ENCODE measurements around the gene TCEA3. TPM values are rescaled to one million over a fixed set of nuclear protein-coding genes. Genes with fewer than 3 reads are reported as not detected.

TCEA3 gene
- total RNA-seq, 2 donors from 2014 or later: 110 to 140 TPM

DNA sequence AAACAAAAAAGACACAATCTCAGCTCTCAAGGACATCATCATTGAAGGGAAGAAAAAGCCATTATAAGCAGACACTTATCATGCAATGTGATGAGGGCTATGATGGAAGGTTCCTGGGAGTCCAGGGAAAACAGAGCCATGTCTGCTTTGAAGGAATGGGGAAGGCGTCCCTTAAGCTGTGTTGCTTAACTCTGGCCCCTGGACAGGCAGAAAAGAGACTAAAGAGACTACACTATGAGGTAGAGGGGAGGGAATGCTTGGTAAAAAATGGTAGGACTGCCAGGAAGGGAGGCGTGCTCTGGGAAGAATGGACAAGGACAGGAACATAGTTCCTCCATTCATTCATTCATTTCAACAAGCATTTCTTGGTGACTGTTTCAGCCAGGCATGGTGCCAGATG is 38.2 kb upstream of the TCEA3 start:
- Histone ChIP-seq H3K36me3 (replicated peaks in 1 of 2; ENCODE audit: insufficient read depth in 1 of 2, low read depth in 2 of 2) (no peaks in the 10 kb centered on the region), H3K27me3 (no peaks in the 10 kb centered on the region), H3K27ac (no peak overlapping the region), H3K4me1 (no peaks in the 10 kb centered on the region), H3K4me3 (no peak overlapping the region), H3K9me3 (no peaks in the 10 kb centered on the region)
- 94 to 97% methylated on average over 2 of the region's 2 CpGs for WGBS, 2 donors
- TF ChIP-seq, protein P1, sequence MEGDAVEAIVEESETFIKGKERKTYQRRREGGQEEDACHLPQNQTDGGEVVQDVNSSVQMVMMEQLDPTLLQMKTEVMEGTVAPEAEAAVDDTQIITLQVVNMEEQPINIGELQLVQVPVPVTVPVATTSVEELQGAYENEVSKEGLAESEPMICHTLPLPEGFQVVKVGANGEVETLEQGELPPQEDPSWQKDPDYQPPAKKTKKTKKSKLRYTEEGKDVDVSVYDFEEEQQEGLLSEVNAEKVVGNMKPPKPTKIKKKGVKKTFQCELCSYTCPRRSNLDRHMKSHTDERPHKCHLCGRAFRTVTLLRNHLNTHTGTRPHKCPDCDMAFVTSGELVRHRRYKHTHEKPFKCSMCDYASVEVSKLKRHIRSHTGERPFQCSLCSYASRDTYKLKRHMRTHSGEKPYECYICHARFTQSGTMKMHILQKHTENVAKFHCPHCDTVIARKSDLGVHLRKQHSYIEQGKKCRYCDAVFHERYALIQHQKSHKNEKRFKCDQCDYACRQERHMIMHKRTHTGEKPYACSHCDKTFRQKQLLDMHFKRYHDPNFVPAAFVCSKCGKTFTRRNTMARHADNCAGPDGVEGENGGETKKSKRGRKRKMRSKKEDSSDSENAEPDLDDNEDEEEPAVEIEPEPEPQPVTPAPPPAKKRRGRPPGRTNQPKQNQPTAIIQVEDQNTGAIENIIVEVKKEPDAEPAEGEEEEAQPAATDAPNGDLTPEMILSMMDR (IDR thresholded peaks at IDR 0.05): no peak
- TF ChIP-seq POLR2A (IDR thresholded peaks at IDR 0.05): no peak
- DNase-seq (no peak), ATAC-seq (no peak)
- intact Hi-C loops (cut with DNase I): no loop called here

DNA sequence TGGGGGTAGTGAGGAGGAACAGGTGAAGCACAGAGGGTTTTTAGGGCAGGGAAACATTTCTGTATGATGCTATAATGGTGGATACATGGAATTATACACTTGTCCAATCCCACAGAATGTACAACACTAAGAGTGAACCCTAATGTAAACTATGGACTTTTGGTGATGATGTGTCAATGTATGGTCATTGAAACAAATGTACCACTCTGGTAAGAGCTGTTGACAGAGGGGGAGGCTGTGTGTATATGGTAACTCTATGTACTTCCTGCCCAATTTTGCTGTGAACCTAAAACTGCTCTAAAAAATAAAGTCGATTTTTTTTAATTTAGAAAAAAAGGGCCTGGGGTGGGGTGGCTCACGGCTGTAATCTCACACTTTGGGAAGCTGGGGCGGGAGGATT is 36.5 kb upstream of the TCEA3 start:
- Histone ChIP-seq H3K4me1 (no peaks in the 10 kb centered on the region), H3K27ac (no peak overlapping the region), H3K36me3 (replicated peaks in 1 of 2; ENCODE audit: insufficient read depth in 1 of 2, low read depth in 2 of 2) (no peaks in the 10 kb centered on the region), H3K4me3 (no peak overlapping the region), H3K9me3 (no peaks in the 10 kb centered on the region), H3K27me3 (no peaks in the 10 kb centered on the region)
- 82 to 85% methylated on average over 3 of the region's 3 CpGs for WGBS, 2 donors
- ATAC-seq (no peak), DNase-seq (no peak)
- intact Hi-C loops (cut with DNase I): no loop called here
- no peak for TF ChIP-seq POLR2A (IDR thresholded peaks at IDR 0.05)
- TF ChIP-seq, protein P1 (IDR thresholded peaks at IDR 0.05): no peak

DNA sequence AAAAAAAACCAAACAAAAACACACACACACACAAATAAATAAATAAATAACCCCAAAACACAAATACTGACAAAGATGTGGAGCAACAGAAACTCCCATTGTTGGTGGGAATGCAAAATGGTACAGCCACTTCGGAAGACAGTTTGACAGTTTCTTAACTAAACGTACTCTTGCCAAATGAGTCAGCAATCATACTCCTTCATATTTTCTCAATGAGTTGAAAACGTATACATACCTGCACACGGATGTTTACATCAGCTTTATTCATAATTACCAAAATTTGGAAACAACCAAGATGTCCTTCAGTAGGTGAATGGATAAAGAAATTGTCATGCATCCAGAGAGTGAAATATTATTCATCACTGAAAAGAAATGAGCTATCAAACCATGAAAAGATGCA is 36.0 kb upstream of the TCEA3 start:
- no peaks in the 10 kb centered on the region for H3K36me3 ChIP-seq (replicated peaks in 1 of 2; ENCODE audit: insufficient read depth in 1 of 2, low read depth in 2 of 2)
- TF ChIP-seq POLR2A (IDR thresholded peaks at IDR 0.05): no peak
- TF ChIP-seq, protein P1 (IDR thresholded peaks at IDR 0.05): no peak
- no peak for ATAC-seq
- no peaks in the 10 kb centered on the region for H3K4me1 ChIP-seq
- H3K27me3 ChIP-seq: no peaks in the 10 kb centered on the region
- 81 to 88% methylated on average over 4 of the region's 4 CpGs for WGBS, 2 donors
- no peak overlapping the region for H3K4me3 ChIP-seq
- DNase-seq: no peak
- H3K9me3 ChIP-seq: no peaks in the 10 kb centered on the region
- no peak overlapping the region for H3K27ac ChIP-seq
- intact Hi-C loops (cut with DNase I): no loop called here

DNA sequence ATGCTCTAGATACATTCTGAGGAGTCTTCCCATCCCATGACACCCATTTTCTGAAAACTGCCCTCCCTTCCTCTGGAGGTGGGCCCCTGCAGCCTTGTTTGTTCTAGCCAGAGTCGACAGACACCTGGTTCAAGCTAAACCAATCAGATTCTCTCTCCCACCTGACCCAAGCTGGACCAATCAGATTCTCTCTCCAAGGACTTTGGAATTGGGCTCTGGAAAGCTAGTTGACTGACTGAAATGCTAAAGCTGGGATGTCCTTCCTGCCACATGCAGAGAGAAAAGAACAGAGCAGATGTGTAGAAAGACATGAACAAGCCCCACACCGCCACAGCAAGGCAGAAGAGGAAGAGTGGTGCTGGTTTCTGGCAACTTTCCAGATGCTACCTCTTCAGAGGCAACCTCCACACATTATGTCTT is 34.8 kb upstream of the TCEA3 start:
- Histone ChIP-seq H3K27me3 (no peaks in the 10 kb centered on the region), H3K4me1 (no peaks in the 10 kb centered on the region), H3K36me3 (replicated peaks in 1 of 2; ENCODE audit: insufficient read depth in 1 of 2, low read depth in 2 of 2) (no peaks in the 10 kb centered on the region), H3K4me3 (no peak overlapping the region), H3K9me3 (no peaks in the 10 kb centered on the region), H3K27ac (no peak overlapping the region)
- ATAC-seq: no peak
- WGBS, 2 donors: 51 to 69% methylated on average over 2 of the region's 2 CpGs
- no peak for DNase-seq
- TF ChIP-seq, protein P1 (IDR thresholded peaks at IDR 0.05): no peak
- TF ChIP-seq POLR2A (IDR thresholded peaks at IDR 0.05): no peak
- intact Hi-C loops (cut with DNase I): no loop called here

DNA sequence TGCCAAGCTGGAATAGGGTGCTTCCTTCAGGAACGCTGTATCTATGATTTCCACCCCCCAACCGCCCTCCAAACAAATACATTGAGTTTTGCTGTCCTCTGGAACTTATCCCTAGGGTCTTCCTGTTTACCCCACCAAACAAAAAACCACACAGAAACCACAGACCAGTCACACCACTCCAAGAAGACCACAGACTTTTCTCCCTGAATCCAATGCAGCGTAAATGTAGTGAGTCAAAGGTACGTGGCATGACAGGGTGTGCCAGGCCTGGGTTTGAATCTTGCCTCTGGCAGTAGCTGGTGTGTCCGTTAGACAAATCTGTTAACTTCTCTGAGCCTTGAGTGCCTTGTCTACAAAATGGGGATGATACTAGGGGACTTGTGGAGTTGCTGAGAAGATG is 31.7 kb upstream of the TCEA3 start:
- Histone ChIP-seq H3K9me3 (no peaks in the 10 kb centered on the region), H3K27ac (no peak overlapping the region), H3K4me3 (no peak overlapping the region), H3K4me1 (peaks cover 20% of the 10 kb centered on the region), H3K36me3 (replicated peaks in 1 of 2; ENCODE audit: insufficient read depth in 1 of 2, low read depth in 2 of 2) (no peaks in the 10 kb centered on the region), H3K27me3 (no peaks in the 10 kb centered on the region)
- intact Hi-C loops (cut with DNase I): no loop called here
- no peak for DNase-seq
- no peak for TF ChIP-seq POLR2A (IDR thresholded peaks at IDR 0.05)
- TF ChIP-seq, protein P1 (IDR thresholded peaks at IDR 0.05): no peak
- WGBS, 2 donors: 81 to 85% methylated on average over 5 of the region's 5 CpGs
- no peak for ATAC-seq

All from body of pancreas (tissue), 4 donors.